Measurements from ENCODE around the gene ARHGAP15.
"Not testable (repeated sequence)": the region's sequence is repeated elsewhere in the genome, so short reads cannot be mapped to it uniquely, and the experiment has no call there.

The ARHGAP15 gene

GRCh38 chr2:143128681-143129580 lies at the start of gene ARHGAP15:
Gene ARHGAP15, plus strand, starts transcription at chr2:143129419.
- peak in 2 of 3 donors; percentile 55 to 57 for DNase-seq (ENCODE audit: low read depth in 3 of 3)

GRCh38 chr2:143081616-143082015 lies 47.6 kb upstream of the ARHGAP15 start:
- DNase-seq (ENCODE audit: low read depth in 3 of 3), result no peak

GRCh38 chr2:143083636-143084035 lies 45.6 kb upstream of the ARHGAP15 start:
- no peak for DNase-seq (ENCODE audit: low read depth in 3 of 3)

GRCh38 chr2:143084462-143084861 lies 44.8 kb upstream of the ARHGAP15 start:
- no peak for DNase-seq (ENCODE audit: low read depth in 3 of 3)

- no peak for DNase-seq (ENCODE audit: low read depth in 3 of 3)
Measured at GRCh38 chr2:143085125-143085784, 44.0 kb upstream of the ARHGAP15 start.

- DNase-seq (ENCODE audit: low read depth in 3 of 3), result no peak
Measured at GRCh38 chr2:143087033-143087432, 42.2 kb upstream of the ARHGAP15 start.

- DNase-seq (ENCODE audit: low read depth in 3 of 3), result no peak
Measured at GRCh38 chr2:143088388-143088787, 40.8 kb upstream of the ARHGAP15 start.

- DNase-seq (ENCODE audit: low read depth in 3 of 3), result not testable (repeated sequence)
Measured at GRCh38 chr2:143089520-143089919, 39.7 kb upstream of the ARHGAP15 start.

GRCh38 chr2:143110758-143111428 lies 18.3 kb upstream of the ARHGAP15 start:
- DNase-seq (ENCODE audit: low read depth in 3 of 3), result peak in 2 of 3 donors; percentile 38 to 53

GRCh38 chr2:143117225-143117624 lies 12.0 kb upstream of the ARHGAP15 start:
- DNase-seq (ENCODE audit: low read depth in 3 of 3), result no peak

- DNase-seq (ENCODE audit: low read depth in 3 of 3), result no peak
Measured at GRCh38 chr2:143121079-143121478, 8.1 kb upstream of the ARHGAP15 start.

GRCh38 chr2:143121957-143122356 lies 7.3 kb upstream of the ARHGAP15 start:
- no peak for DNase-seq (ENCODE audit: low read depth in 3 of 3)

- DNase-seq (ENCODE audit: low read depth in 3 of 3), result no peak
Measured at GRCh38 chr2:143123911-143124310, 5.3 kb upstream of the ARHGAP15 start.

- no peak for DNase-seq (ENCODE audit: low read depth in 3 of 3)
Measured at GRCh38 chr2:143124445-143124844, 4.8 kb upstream of the ARHGAP15 start.

- DNase-seq (ENCODE audit: low read depth in 3 of 3), result no peak
Measured at GRCh38 chr2:143125717-143126116, 3.5 kb upstream of the ARHGAP15 start.

GRCh38 chr2:143132355-143132754 lies 3.1 kb downstream of the ARHGAP15 start:
- DNase-seq (ENCODE audit: low read depth in 3 of 3), result no peak

GRCh38 chr2:143133783-143134182 lies 4.6 kb downstream of the ARHGAP15 start:
- no peak for DNase-seq (ENCODE audit: low read depth in 3 of 3)

GRCh38 chr2:143138292-143138691 lies 9.1 kb downstream of the ARHGAP15 start:
- no peak for DNase-seq (ENCODE audit: low read depth in 3 of 3)

GRCh38 chr2:143139835-143140393 lies 10.7 kb downstream of the ARHGAP15 start:
- no peak for DNase-seq (ENCODE audit: low read depth in 3 of 3)

- no peak for DNase-seq (ENCODE audit: low read depth in 3 of 3)
Measured at GRCh38 chr2:143140864-143141661, 11.8 kb downstream of the ARHGAP15 start.

- no peak for DNase-seq (ENCODE audit: low read depth in 3 of 3)
Measured at GRCh38 chr2:143142598-143142997, 13.4 kb downstream of the ARHGAP15 start.
